Ishikawa (cell line): Measurements from ENCODE around the gene DGKK.

Experiments
- CREB1 ChIP-seq: IDR thresholded peaks from 2 replicates; pipeline ENCODE4 v1.6.1; 2012; ENCODE audit warnings: low read depth
- EP300 ChIP-seq: IDR thresholded peaks from 2 replicates; pipeline ENCODE4 v1.6.1; 2012; ENCODE audit warnings: borderline replicate concordance
- FOXM1 ChIP-seq: IDR thresholded peaks from 2 replicates; pipeline ENCODE4 v1.6.1; 2012; ENCODE audit warnings: low read depth, borderline replicate concordance
- RAD21 ChIP-seq: IDR thresholded peaks from 2 replicates; pipeline ENCODE4 v1.6.1; 2012; ENCODE audit warnings: low read depth
- TEAD4 ChIP-seq: IDR thresholded peaks from 2 replicates; pipeline ENCODE4 v1.6.1; 2012
- YY1 ChIP-seq: IDR thresholded peaks from 2 replicates; pipeline ENCODE4 v1.6.1; 2012; ENCODE audit warnings: low read depth
- TF ChIP-seq, protein P1 (sequence below): IDR thresholded peaks from 2 replicates; pipeline ENCODE4 v1.6.1; 2012; ENCODE audit warnings: low read depth, mild to moderate bottlenecking
- TF ChIP-seq, protein P2 (sequence below): IDR thresholded peaks from 2 replicates; pipeline ENCODE4 v1.6.1; 2012

GRCh38 chrX:50403903-50404302 is 66.7 kb downstream of the DGKK start:
- TF ChIP-seq TEAD4: no peak
- TF ChIP-seq YY1: no peak
- TF ChIP-seq EP300: no peak
- TF ChIP-seq, protein P1, sequence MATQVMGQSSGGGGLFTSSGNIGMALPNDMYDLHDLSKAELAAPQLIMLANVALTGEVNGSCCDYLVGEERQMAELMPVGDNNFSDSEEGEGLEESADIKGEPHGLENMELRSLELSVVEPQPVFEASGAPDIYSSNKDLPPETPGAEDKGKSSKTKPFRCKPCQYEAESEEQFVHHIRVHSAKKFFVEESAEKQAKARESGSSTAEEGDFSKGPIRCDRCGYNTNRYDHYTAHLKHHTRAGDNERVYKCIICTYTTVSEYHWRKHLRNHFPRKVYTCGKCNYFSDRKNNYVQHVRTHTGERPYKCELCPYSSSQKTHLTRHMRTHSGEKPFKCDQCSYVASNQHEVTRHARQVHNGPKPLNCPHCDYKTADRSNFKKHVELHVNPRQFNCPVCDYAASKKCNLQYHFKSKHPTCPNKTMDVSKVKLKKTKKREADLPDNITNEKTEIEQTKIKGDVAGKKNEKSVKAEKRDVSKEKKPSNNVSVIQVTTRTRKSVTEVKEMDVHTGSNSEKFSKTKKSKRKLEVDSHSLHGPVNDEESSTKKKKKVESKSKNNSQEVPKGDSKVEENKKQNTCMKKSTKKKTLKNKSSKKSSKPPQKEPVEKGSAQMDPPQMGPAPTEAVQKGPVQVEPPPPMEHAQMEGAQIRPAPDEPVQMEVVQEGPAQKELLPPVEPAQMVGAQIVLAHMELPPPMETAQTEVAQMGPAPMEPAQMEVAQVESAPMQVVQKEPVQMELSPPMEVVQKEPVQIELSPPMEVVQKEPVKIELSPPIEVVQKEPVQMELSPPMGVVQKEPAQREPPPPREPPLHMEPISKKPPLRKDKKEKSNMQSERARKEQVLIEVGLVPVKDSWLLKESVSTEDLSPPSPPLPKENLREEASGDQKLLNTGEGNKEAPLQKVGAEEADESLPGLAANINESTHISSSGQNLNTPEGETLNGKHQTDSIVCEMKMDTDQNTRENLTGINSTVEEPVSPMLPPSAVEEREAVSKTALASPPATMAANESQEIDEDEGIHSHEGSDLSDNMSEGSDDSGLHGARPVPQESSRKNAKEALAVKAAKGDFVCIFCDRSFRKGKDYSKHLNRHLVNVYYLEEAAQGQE: no peak
- no peak for TF ChIP-seq CREB1
- TF ChIP-seq RAD21: no peak
- TF ChIP-seq, protein P2, sequence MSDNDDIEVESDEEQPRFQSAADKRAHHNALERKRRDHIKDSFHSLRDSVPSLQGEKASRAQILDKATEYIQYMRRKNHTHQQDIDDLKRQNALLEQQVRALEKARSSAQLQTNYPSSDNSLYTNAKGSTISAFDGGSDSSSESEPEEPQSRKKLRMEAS: no peak
- no peak for TF ChIP-seq FOXM1
